Vagina (tissue), 2 donors: ENCODE results near the gene NPLOC4. TPM values are rescaled to one million over a fixed set of nuclear protein-coding genes. Genes with fewer than 3 reads are reported as not detected.

Experiments used
- DNase-seq, 2 donors: peaks; one replicate each; pipeline ENCODE4 v3.0.0-alpha.2; 2017; ENCODE audit errors: extremely low spot score in 2 of 2
- H3K27ac ChIP-seq: fragments of 200-600 bp; sonication (generic); one replicate; pipeline ENCODE4 v1.5.1; 2019
- H3K27me3 ChIP-seq: fragments of 200-600 bp; sonication (generic); one replicate; pipeline ENCODE4 v1.5.1; 2019
- H3K36me3 ChIP-seq, 2 donors: fragments of 200-600 bp; sonication (generic); one replicate each; pipeline ENCODE4 v1.5.1; 2017 to 2019
- H3K4me1 ChIP-seq: fragments of 200-600 bp; sonication (generic); one replicate; pipeline ENCODE4 v1.5.1; 2019
- H3K4me3 ChIP-seq, 2 donors: fragments of 200-600 bp; sonication (generic); 1 replicate in 1 of 2; 2 replicates in 1 of 2; pipeline ENCODE4 v1.5.1; 2016 to 2019
- H3K9me3 ChIP-seq: fragments of 200-600 bp; sonication (generic); one replicate; pipeline ENCODE4 v1.5.1; 2019
- CTCF ChIP-seq, 3 experiments: fragments of 450-650 bp in 2 of 3; fragments of 200-600 bp in 1 of 3; sonication (generic) in 1 of 3; IDR thresholded peaks; one replicate each; pipeline ENCODE4 v1.5.1; 2017 to 2019; ENCODE audit warnings: antibody characterized with exemption in 3 of 3, mild to moderate bottlenecking in 2 of 3, moderate library complexity in 2 of 3
- POLR2A ChIP-seq, 2 donors: fragments of 450-650 bp; IDR thresholded peaks; one replicate each; pipeline ENCODE4 v1.6.1; 2017; ENCODE audit warnings: antibody characterized with exemption in 2 of 2, mild to moderate bottlenecking in 2 of 2, moderate library complexity in 2 of 2
- POLR2AphosphoS5 ChIP-seq, 2 donors: sonication (generic); formaldehyde crosslinking; IDR thresholded peaks; one replicate each; pipeline ENCODE4 v1.9.0; 2017; ENCODE audit warnings: antibody characterized with exemption in 2 of 2, mild to moderate bottlenecking in 2 of 2, low read depth in 1 of 2; ENCODE audit not compliant: insufficient read depth in 1 of 2
- intact Hi-C: fragments of 100-400 bp; cut with DNase I; formaldehyde crosslinking; loops from one replicate; pipeline ENCODE4 v1.15.1; 2023
- total RNA-seq: library from RNA; depleted of rRNA; stranded (reverse); fragments of >200 nt; gene quantifications from one replicate; pipeline ENCODE4 v1.2.3, GENCODE V29; 2016

Gene NPLOC4
- total RNA-seq, 1 donor from 2014 or later: 68.3 TPM

GRCh38 chr17:81579821-81580321, 57.0 kb downstream of the NPLOC4 start:
- no peaks in the 10 kb centered on the region for H3K9me3 ChIP-seq
- TF ChIP-seq POLR2A (IDR thresholded peaks at IDR 0.05) (no peak), POLR2AphosphoS5 (IDR thresholded peaks at IDR 0.05; ENCODE audit: insufficient read depth in 1 of 2, low read depth in 1 of 2) (no peak), CTCF (IDR thresholded peaks at IDR 0.05) (no peak)
- peaks cover 25% of the 10 kb centered on the region for H3K4me1 ChIP-seq
- H3K27ac ChIP-seq: no peak overlapping the region
- no peak overlapping the region for H3K4me3 ChIP-seq
- DNase-seq: no peak
- H3K36me3 ChIP-seq: peaks cover 0 to 29% of the 10 kb centered on the region in 2 donors
- intact Hi-C loops: no loop called here
- H3K27me3 ChIP-seq: no peaks in the 10 kb centered on the region

- intact Hi-C loops: no loop called here
- H3K36me3 ChIP-seq: peaks cover 0 to 30% of the 10 kb centered on the region in 2 donors
- no peak for DNase-seq
Observed at GRCh38 chr17:81579298-81579697, 57.6 kb downstream of the NPLOC4 start.

GRCh38 chr17:81578561-81579225, 58.2 kb downstream of the NPLOC4 start:
- intact Hi-C loops: no loop called here
- Histone ChIP-seq H3K4me1 (peaks cover 25% of the 10 kb centered on the region), H3K27me3 (no peaks in the 10 kb centered on the region), H3K9me3 (no peaks in the 10 kb centered on the region), H3K27ac (no peak overlapping the region), H3K36me3 (peaks cover 0 to 28% of the 10 kb centered on the region in 2 donors), H3K4me3 (no peak overlapping the region)
- DNase-seq: no peak
- TF ChIP-seq CTCF (IDR thresholded peaks at IDR 0.05): no peak
- TF ChIP-seq POLR2A (IDR thresholded peaks at IDR 0.05): no peak
- no peak for TF ChIP-seq POLR2AphosphoS5 (IDR thresholded peaks at IDR 0.05; ENCODE audit: insufficient read depth in 1 of 2, low read depth in 1 of 2)

More at GRCh38 chr17:81579298-81579697, 57.6 kb downstream of the NPLOC4 start:
- H3K27ac ChIP-seq: no peak overlapping the region
- no peak for TF ChIP-seq CTCF (IDR thresholded peaks at IDR 0.05)
- TF ChIP-seq POLR2A (IDR thresholded peaks at IDR 0.05): no peak
- no peak for TF ChIP-seq POLR2AphosphoS5 (IDR thresholded peaks at IDR 0.05; ENCODE audit: insufficient read depth in 1 of 2, low read depth in 1 of 2)
- no peak overlapping the region for H3K4me3 ChIP-seq
- H3K4me1 ChIP-seq: peaks cover 25% of the 10 kb centered on the region
- H3K27me3 ChIP-seq: no peaks in the 10 kb centered on the region
- no peaks in the 10 kb centered on the region for H3K9me3 ChIP-seq

- peaks cover 0 to 22% of the 10 kb centered on the region in 2 donors for H3K36me3 ChIP-seq
- H3K4me3 ChIP-seq: no peak overlapping the region
- no peaks in the 10 kb centered on the region for H3K27me3 ChIP-seq
- peaks cover 25% of the 10 kb centered on the region for H3K4me1 ChIP-seq
- intact Hi-C loops: no loop called here
- H3K9me3 ChIP-seq: no peaks in the 10 kb centered on the region
- no peak overlapping the region for H3K27ac ChIP-seq
- TF ChIP-seq CTCF (IDR thresholded peaks at IDR 0.05): no peak
- no peak for TF ChIP-seq POLR2AphosphoS5 (IDR thresholded peaks at IDR 0.05; ENCODE audit: insufficient read depth in 1 of 2, low read depth in 1 of 2)
- TF ChIP-seq POLR2A (IDR thresholded peaks at IDR 0.05): no peak
- DNase-seq: no peak
Observed at GRCh38 chr17:81578038-81578441, 58.9 kb downstream of the NPLOC4 start.
